AG04449 (cell line): Measurements from ENCODE around the gene KDM6B.

Source experiments
- CTCF ChIA-PET: fragments of 350-600 bp; formaldehyde crosslinking; extraction: SDS; loops from one replicate; lab custom pipeline; 2021; ENCODE audit warnings: antibody characterized with exemption; lab: Yijun Ruan, JAX
- POLR2A ChIA-PET: fragments of 400-600, 350-600 bp; formaldehyde crosslinking; extraction: SDS; loops from one replicate; lab custom pipeline; 2020; ENCODE audit warnings: antibody characterized with exemption, inconsistent platforms; lab: Yijun Ruan, JAX
- DNase-seq: peaks from one replicate; pipeline ENCODE4 v3.0.0-alpha.2; 2010; ENCODE audit warnings: low read depth, low spot score
- H3K4me3 ChIP-seq: 2 replicates; pipeline ENCODE4 v1.5.1; 2011; ENCODE audit warnings: low read depth, mild to moderate bottlenecking, control low read depth, low read length
- TF ChIP-seq, protein P1 (sequence below): IDR thresholded peaks from one replicate; pipeline ENCODE4 v1.5.1; 2011; ENCODE audit warnings: mild to moderate bottlenecking, moderate library complexity, low read length, control low read depth, inconsistent platforms; ENCODE audit not compliant: insufficient read depth; ENCODE audit errors: missing control alignments

The KDM6B gene

DNA sequence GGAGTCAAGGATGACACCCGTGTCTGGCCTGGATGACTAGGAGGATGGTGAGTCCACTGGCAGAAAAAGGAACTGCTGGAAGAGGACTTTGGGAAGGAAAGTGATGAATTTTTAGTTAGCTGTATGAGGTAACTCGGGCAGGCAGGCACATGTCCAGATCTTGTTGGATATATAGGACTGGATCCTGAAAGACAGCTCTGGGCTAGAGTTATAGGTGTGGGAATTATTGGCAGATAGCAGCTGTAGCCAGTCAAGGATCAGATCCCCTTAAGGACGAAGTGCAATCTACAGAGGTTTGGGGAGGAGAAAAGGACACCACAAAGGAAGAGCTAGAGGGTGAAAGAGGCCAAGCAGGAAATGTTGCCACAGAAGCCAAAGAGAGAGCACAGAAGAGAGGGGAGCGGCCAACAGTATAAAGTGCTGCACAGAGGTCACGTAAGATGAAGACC lies 33.9 kb downstream of the KDM6B start:
- POLR2A ChIA-PET, result no interaction called here
- H3K4me3 ChIP-seq, result no peak overlapping the region
- CTCF ChIA-PET, result interaction anchor here (1.0 to 9.5 kb wide), 5 partner anchors 9 to 190 kb away, joined by 3 to 233 read pairs (median 4); no protein-coding TSS in a partner anchor
- TF ChIP-seq, protein P1, sequence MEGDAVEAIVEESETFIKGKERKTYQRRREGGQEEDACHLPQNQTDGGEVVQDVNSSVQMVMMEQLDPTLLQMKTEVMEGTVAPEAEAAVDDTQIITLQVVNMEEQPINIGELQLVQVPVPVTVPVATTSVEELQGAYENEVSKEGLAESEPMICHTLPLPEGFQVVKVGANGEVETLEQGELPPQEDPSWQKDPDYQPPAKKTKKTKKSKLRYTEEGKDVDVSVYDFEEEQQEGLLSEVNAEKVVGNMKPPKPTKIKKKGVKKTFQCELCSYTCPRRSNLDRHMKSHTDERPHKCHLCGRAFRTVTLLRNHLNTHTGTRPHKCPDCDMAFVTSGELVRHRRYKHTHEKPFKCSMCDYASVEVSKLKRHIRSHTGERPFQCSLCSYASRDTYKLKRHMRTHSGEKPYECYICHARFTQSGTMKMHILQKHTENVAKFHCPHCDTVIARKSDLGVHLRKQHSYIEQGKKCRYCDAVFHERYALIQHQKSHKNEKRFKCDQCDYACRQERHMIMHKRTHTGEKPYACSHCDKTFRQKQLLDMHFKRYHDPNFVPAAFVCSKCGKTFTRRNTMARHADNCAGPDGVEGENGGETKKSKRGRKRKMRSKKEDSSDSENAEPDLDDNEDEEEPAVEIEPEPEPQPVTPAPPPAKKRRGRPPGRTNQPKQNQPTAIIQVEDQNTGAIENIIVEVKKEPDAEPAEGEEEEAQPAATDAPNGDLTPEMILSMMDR, result no peak
- DNase-seq, result no peak

DNA sequence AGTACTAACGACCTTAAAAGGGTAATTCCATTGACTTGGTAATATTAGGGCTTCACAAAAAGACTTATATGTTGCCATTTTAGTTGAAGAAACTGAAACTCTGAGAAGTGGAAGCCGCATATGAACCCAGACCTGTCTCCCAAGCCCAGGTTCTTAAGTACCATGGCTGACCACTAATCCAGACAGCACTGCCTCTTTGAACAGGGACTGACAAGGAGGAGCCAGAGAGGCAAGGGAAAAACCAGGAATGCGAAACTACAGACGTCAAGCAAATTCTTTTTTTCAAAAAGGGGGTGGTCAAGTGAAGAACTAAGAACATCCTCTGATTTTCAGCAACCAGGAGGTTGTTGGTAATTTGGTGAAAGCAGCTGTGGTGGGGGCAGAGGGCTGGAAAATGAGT lies 39.0 kb downstream of the KDM6B start:
- DNase-seq, result no peak
- ChIA-PET CTCF (interaction anchor here (1.1 to 2.0 kb wide), 3 partner anchors 10 to 168 kb away, joined by 3 to 10 read pairs (median 4); no protein-coding TSS in a partner anchor), POLR2A (no interaction called here)
- H3K4me3 ChIP-seq, result no peak overlapping the region
- TF ChIP-seq, protein P1, result no peak

DNA sequence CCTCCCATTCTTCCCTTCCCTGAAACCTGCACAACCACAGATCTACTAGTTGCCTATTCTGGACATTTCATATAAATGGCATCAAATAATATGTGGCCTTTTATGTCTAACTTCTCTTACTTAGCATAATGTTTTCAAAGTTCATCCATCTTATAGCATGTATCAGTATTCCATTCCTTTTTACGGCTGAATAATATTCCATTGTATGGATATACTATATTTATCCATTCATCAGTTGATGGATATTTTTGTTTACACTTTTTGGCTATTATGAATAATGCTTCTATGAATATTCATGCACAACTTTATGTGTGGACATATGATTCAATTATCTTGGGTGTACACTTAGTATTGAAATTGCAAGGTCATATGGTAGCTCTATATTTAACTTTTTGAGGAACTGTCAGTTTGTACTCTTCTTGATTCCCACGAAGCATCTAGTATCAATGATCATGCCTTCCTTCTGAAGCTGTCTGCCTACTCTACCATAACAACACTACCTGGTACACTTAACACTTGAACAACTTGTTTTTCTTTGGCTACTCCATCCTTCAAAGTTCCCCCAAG lies 41.9 kb downstream of the KDM6B start:
- CTCF ChIA-PET, result interaction anchor here (1.0 to 2.3 kb wide), 6 partner anchors 12 to 114 kb away, joined by 3 to 10 read pairs (median 4); no protein-coding TSS in a partner anchor
- H3K4me3 ChIP-seq, result no peak overlapping the region
- TF ChIP-seq, protein P1, result no peak
- no peak for DNase-seq
- POLR2A ChIA-PET, result no interaction called here

DNA sequence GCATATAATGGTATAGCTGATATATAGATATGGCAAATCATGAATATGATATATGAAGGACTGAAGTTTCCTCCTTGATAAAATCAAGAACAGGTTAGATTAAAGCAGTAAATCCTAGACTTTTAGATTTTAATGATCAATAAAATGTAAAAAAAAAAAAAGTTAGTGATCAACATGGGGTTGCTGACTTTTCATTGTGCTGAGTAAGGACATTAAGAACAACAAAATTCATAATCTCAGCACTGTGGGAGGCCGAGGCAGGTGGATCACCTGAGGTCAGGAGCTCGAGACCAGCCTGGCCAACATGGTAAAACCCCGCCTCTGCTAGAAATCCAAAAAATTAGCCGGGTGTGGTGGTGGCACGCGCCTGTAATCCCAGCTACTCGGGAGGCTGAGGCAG lies 44.2 kb downstream of the KDM6B start:
- TF ChIP-seq, protein P1, result no peak
- no peak for DNase-seq
- ChIA-PET CTCF (interaction anchor here (1.0 to 1.1 kb wide), 2 partner anchors 22 to 112 kb away, joined by 3 to 4 read pairs; no protein-coding TSS in a partner anchor), POLR2A (no interaction called here)
- H3K4me3 ChIP-seq, result no peak overlapping the region

DNA sequence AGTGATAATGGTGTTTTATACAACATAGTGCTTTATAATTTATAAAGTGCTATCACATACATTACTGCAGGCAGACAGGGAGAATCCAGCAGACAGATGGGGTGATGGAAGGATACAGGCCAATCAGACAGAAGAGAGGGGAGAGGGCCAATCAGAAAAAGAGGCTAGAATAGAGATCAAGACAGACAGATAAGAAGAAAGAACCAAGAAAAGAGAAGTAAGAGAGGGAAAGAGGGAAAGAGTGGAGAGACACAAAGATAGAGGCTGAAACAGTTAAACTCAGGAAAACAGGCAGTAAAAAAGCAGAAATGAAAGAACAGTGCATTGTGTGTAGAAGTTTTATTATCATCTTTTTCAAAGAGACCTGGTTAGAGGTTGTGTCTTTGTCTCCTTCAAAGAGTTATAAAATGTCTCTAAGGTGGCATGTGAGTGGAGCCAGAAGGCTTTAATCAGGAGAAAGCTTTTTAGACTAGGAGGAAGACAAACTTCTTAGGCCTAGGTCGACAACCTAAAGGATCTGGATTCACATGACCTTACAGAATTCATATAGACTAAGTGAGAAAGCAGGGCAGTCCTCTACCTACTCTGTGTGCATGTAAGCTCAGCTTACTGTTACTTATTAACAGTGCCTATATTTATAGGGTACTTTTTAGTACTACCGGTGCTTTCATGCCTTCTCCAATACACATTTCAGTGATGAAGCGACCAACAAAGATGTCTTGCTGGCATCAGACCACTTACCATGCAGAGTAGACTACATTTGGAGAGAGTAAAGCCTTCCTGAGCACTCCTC lies 46.3 kb downstream of the KDM6B start:
- no peak overlapping the region for H3K4me3 ChIP-seq
- TF ChIP-seq, protein P1, result no peak
- POLR2A ChIA-PET, result interaction anchor here (1.1 kb wide), 1 partner anchor 307 kb away, joined by 3 read pairs; no protein-coding TSS in a partner anchor
- CTCF ChIA-PET, result no interaction called here
- DNase-seq, result no peak
